Transverse colon (tissue), 4 donors: ENCODE measurements around the gene TPSAB1. TPM values are rescaled to one million over a fixed set of nuclear protein-coding genes. Genes with fewer than 3 reads are reported as not detected.

Source experiments
- DNase-seq: peaks from one replicate; pipeline ENCODE4 v3.0.0-alpha.2; 2019
- H3K27ac ChIP-seq, 4 donors: fragments of 200-600 bp; sonication (generic); 2 replicates each; pipeline ENCODE4 v1.5.1; 2016 to 2018; ENCODE audit warnings: inconsistent platforms in 4 of 4
- H3K27me3 ChIP-seq: fragments of 200-600 bp; sonication (generic); 2 replicates; pipeline ENCODE4 v1.5.1; 2017; ENCODE audit warnings: inconsistent platforms
- H3K36me3 ChIP-seq, 4 donors: fragments of 200-600 bp; sonication (generic); 2 replicates each; pipeline ENCODE4 v1.5.1; 2017 to 2019; ENCODE audit warnings: inconsistent platforms in 4 of 4
- H3K4me1 ChIP-seq, 4 donors: fragments of 200-600 bp; sonication (generic); 2 replicates each; pipeline ENCODE4 v1.5.1; 2017 to 2020; ENCODE audit warnings: inconsistent platforms in 4 of 4
- H3K4me3 ChIP-seq, 4 donors: fragments of 200-600 bp; sonication (generic); 1 replicate in 1 of 4; 2 replicates in 3 of 4; pipeline versions ENCODE4 v1.5.1 to v1.6.1; 2017 to 2019; ENCODE audit warnings: inconsistent platforms in 4 of 4
- H3K9me3 ChIP-seq, 2 donors: fragments of 200-600 bp; sonication (generic); 2 replicates each; pipeline ENCODE4 v1.5.1; 2017 to 2019; ENCODE audit warnings: inconsistent platforms in 2 of 2
- EP300 ChIP-seq: sonication (generic); formaldehyde crosslinking; IDR thresholded peaks from one replicate; pipeline ENCODE4 v1.6.1; 2017; ENCODE audit warnings: antibody characterized with exemption, low read depth
- POLR2A ChIP-seq: fragments of 450-650 bp; IDR thresholded peaks from one replicate; pipeline ENCODE4 v1.6.1; 2016; ENCODE audit warnings: antibody characterized with exemption, mild to moderate bottlenecking, moderate library complexity
- POLR2AphosphoS5 ChIP-seq, 3 donors: sonication (generic); formaldehyde crosslinking; IDR thresholded peaks; one replicate each; pipeline ENCODE4 v1.6.1; 2016; ENCODE audit warnings: antibody characterized with exemption in 3 of 3
- WGBS, 2 donors: methylation state at CpG; one replicate each; pipeline ENCODE4 v1.1.5; 2018; ENCODE audit warnings: low coverage in 1 of 2; 5-methylcytosine and 5-hydroxymethylcytosine counted together
- in situ Hi-C, 4 donors: fragments of 200-750 bp; cut with MboI; loops; one replicate each; pipeline versions ENCODE4 v1.15.0 to v1.15.1; 2017; ENCODE audit warnings: low sequenced_read_pairs in 3 of 4, low pct_ligation_motif_present in 1 of 4, low pct_unique_long_range_greater_than_20kb in 1 of 4
- intact Hi-C: fragments of 100-400 bp; cut with DNase I; formaldehyde crosslinking; loops from one replicate; pipeline ENCODE4 v1.15.1; 2023; ENCODE audit warnings: low total_unique reads
- total RNA-seq, 4 donors: library from RNA; depleted of rRNA; stranded (reverse); fragments of >200 nt; gene quantifications; one replicate each; pipeline ENCODE4 v1.1.0, GENCODE V29; 2016
- TF ChIP-seq, protein P1 (sequence below), 5 experiments: fragments of 200-600 bp in 3 of 5; fragments of 450-650 bp in 2 of 5; sonication (generic) in 3 of 5; IDR thresholded peaks; 1 replicate in 2 of 5; 2 replicates in 3 of 5; pipeline ENCODE4 v1.5.1; 2016 to 2017; ENCODE audit warnings: antibody characterized with exemption in 5 of 5, inconsistent platforms in 3 of 5, mild to moderate bottlenecking in 2 of 5, moderate library complexity in 1 of 5

Gene TPSAB1
- total RNA-seq, 4 donors from 2014 or later: 9.4 to 33.7 (median 23.8) TPM

DNA sequence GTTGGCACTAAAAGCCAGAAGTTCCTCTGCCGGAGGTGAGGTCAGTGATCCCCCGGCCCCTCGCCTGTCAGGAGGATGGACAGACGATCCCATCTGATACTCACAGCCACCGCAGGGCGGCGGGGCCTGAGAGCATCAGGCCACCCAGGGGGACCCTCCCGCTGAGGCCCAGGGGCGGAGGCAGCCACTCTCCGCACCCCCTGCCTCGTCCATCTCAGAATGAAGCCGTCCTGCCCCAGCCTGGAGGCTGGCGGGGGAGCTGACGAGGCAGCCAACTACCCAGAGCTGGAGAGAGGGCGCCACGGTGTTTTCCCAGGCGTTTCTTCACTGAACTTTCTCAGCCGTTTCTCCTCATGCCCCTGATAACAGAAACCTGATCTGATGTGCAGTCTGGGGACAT, 38.0 kb downstream of the TPSAB1 start:
- intact Hi-C loops (no loop called here), in situ Hi-C loops (no loop called here)
- peaks cover 45% of the 10 kb centered on the region for H3K27me3 ChIP-seq
- no peaks in the 10 kb centered on the region for H3K9me3 ChIP-seq
- TF ChIP-seq, protein P1, sequence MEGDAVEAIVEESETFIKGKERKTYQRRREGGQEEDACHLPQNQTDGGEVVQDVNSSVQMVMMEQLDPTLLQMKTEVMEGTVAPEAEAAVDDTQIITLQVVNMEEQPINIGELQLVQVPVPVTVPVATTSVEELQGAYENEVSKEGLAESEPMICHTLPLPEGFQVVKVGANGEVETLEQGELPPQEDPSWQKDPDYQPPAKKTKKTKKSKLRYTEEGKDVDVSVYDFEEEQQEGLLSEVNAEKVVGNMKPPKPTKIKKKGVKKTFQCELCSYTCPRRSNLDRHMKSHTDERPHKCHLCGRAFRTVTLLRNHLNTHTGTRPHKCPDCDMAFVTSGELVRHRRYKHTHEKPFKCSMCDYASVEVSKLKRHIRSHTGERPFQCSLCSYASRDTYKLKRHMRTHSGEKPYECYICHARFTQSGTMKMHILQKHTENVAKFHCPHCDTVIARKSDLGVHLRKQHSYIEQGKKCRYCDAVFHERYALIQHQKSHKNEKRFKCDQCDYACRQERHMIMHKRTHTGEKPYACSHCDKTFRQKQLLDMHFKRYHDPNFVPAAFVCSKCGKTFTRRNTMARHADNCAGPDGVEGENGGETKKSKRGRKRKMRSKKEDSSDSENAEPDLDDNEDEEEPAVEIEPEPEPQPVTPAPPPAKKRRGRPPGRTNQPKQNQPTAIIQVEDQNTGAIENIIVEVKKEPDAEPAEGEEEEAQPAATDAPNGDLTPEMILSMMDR (IDR thresholded peaks at IDR 0.05): no peak
- TF ChIP-seq POLR2A (no peak), EP300 (no peak), POLR2AphosphoS5 (IDR thresholded peaks at IDR 0.05) (no peak)
- no peak overlapping the region for H3K27ac ChIP-seq
- H3K4me3 ChIP-seq: no peak overlapping the region
- no peaks in the 10 kb centered on the region for H3K4me1 ChIP-seq
- no peaks in the 10 kb centered on the region for H3K36me3 ChIP-seq
- DNase-seq: no peak
- WGBS, 2 donors: 30% methylated on average over 18 of the region's 18 CpGs; no CpG with 5 or more reads in 1 of the 2 donors

DNA sequence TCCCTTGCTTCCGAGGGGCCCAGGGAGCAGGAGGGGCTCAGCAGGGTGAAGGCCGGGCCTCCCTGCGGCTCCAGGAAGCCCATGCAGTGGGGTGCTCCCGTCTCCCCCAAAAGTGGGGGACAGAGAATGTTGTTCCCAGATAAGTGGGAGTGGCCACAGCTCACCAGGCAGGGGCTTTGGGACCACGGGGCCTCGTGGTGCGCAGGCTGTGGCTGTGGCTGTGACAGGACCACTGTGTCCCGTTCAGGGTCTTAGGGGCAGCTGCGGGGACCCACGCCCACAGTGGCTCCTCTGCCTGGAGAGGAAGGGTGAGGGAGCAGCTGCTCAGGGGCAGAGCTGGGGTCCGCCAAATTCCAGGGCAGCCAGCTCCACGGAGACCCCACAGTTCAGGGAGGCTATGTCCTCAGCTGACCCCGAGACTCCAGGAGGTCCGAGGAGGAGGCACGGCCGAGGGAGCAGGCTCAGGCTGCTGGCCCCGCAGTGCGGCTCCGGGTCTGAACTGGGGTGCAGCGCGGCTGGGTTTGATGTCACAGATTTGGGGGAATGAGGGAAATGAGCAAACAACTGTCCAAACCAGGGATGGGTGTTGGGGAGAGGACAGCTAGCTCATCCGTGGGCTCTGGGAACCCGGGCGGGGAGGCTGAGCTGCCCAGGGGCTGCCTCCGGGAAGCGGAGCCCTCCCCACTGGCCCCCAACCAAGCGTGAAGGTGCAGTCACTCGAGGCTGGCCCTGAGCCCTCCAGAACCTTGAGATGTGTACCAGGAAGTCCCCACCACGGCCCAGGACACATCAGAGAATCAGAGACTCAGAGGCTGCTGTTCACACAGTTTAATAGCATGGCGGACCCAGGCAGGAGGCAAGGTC, 38.8 kb downstream of the TPSAB1 start:
- Histone ChIP-seq H3K27ac (no peak overlapping the region), H3K4me3 (no peak overlapping the region), H3K36me3 (no peaks in the 10 kb centered on the region), H3K4me1 (no peaks in the 10 kb centered on the region), H3K27me3 (peaks cover 50% of the 10 kb centered on the region), H3K9me3 (no peaks in the 10 kb centered on the region)
- intact Hi-C loops: no loop called here
- in situ Hi-C loops: no loop called here
- no peak for DNase-seq
- WGBS, 2 donors: 60 to 75% methylated on average over 1 to 29 of the region's 30 CpGs
- TF ChIP-seq POLR2A (no peak), POLR2AphosphoS5 (IDR thresholded peaks at IDR 0.05) (no peak), EP300 (no peak)
- TF ChIP-seq, protein P1 (IDR thresholded peaks at IDR 0.05): no peak

DNA sequence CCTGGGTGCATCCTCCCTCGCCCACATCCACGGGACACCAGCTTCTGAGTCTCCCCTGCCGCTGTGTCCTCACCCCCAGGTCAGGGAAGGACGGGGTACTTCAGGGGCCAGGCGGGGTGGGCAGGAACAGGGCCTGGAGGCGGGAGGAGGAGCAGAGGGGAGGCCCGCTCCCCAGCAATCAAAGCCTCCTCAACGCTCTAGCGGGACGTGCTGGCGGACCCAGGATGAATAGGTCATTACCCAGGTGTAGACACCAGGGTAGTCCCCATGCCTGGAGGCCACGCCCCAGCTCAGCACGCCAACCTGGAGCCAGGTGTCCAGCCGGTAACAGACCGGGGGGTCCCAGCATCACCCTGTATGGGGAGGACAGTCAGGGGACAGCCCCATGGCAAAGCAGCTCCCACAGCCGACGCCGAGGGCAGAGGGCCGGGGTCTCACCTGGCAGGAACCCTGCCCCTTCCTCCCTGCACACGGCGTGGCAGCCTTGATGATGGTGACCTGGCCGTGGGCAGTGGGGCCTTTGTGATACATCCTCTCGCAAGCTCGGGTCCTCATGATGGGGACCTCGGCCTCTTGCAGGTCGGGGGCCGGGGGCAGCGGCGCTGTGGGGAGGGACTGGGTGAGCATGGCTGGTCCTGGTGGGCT, 39.6 kb downstream of the TPSAB1 start:
- Histone ChIP-seq H3K4me3 (no peak overlapping the region), H3K4me1 (no peaks in the 10 kb centered on the region), H3K36me3 (no peaks in the 10 kb centered on the region), H3K9me3 (no peaks in the 10 kb centered on the region), H3K27ac (no peak overlapping the region), H3K27me3 (peaks cover 50% of the 10 kb centered on the region)
- no peak for DNase-seq
- WGBS, 2 donors: 63% methylated on average over 29 of the region's 29 CpGs; no CpG with 5 or more reads in 1 of the 2 donors
- intact Hi-C loops (no loop called here), in situ Hi-C loops (no loop called here)
- TF ChIP-seq POLR2A (no peak), POLR2AphosphoS5 (IDR thresholded peaks at IDR 0.05) (no peak), EP300 (no peak)
- TF ChIP-seq, protein P1 (IDR thresholded peaks at IDR 0.05): no peak

DNA sequence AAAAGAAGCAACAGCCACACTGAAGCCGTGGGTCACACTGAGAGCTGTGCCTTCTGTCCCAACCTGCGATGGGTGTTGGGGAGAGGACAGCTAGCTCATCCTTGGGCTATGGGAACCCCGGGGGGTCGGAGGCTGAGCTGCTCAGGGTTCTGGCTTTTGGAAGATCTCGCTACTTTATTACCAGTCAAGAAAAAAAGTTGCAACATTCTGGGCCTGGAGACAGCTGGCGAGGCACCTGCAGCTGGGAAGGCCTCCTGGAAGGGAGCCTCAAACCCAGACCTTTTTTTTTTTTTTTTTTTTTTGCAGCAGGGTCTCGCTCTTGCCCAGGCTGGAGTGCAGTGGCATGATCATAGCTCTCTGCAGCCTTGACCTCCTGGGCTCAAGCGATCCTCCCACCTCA, 40.3 kb downstream of the TPSAB1 start:
- Histone ChIP-seq H3K9me3 (no peaks in the 10 kb centered on the region), H3K4me1 (no peaks in the 10 kb centered on the region), H3K27me3 (peaks cover 56% of the 10 kb centered on the region), H3K36me3 (no peaks in the 10 kb centered on the region), H3K4me3 (no peak overlapping the region), H3K27ac (no peak overlapping the region)
- no peak for DNase-seq
- intact Hi-C loops: no loop called here
- in situ Hi-C loops: no loop called here
- TF ChIP-seq POLR2A (no peak), POLR2AphosphoS5 (IDR thresholded peaks at IDR 0.05) (no peak), EP300 (no peak)
- TF ChIP-seq, protein P1 (IDR thresholded peaks at IDR 0.05): no peak
- 63 to 70% methylated on average over 4 to 8 of the region's 8 CpGs for WGBS, 2 donors
